HG02840 (cell line): ENCODE results near the gene TMEM52.

Experiments
- ATAC-seq: cut with Tn5 transposase; IDR thresholded peaks from one replicate; pipeline ENCODE4 v1.9.1; 2021; ENCODE audit warnings: mild to moderate bottlenecking, moderate library complexity, moderate number of reproducible peaks; ENCODE audit not compliant: unreplicated experiment, low FRiP score

The TMEM52 gene

GRCh38 chr1:1918901-1919303 lies at the start of gene TMEM52:
TMEM52 (minus strand) TSS chr1:1919279; CDS start chr1:1919265, 14 bp downstream.
- peak; percentile 19 for ATAC-seq

GRCh38 chr1:1967879-1968278 lies 48.8 kb upstream of the TMEM52 start:
- ATAC-seq = no peak

GRCh38 chr1:1967151-1967550 lies 48.1 kb upstream of the TMEM52 start:
- no peak for ATAC-seq

GRCh38 chr1:1966071-1966740 lies 47.1 kb upstream of the TMEM52 start:
- no peak for ATAC-seq

- no peak for ATAC-seq
Observed at GRCh38 chr1:1965546-1965945, 46.5 kb upstream of the TMEM52 start.

- no peak for ATAC-seq
Observed at GRCh38 chr1:1964811-1965210, 45.7 kb upstream of the TMEM52 start.

GRCh38 chr1:1963570-1963969 lies 44.5 kb upstream of the TMEM52 start:
- ATAC-seq = no peak

- no peak for ATAC-seq
Observed at GRCh38 chr1:1962752-1963151, 43.7 kb upstream of the TMEM52 start.

- no peak for ATAC-seq
Observed at GRCh38 chr1:1960480-1961196, 41.6 kb upstream of the TMEM52 start.

GRCh38 chr1:1959840-1960479 lies 40.9 kb upstream of the TMEM52 start:
- ATAC-seq = no peak

- ATAC-seq = no peak
Observed at GRCh38 chr1:1959459-1959839, 40.4 kb upstream of the TMEM52 start.

GRCh38 chr1:1958071-1958541 lies 39.0 kb upstream of the TMEM52 start:
- ATAC-seq = no peak

GRCh38 chr1:1957533-1957961 lies 38.5 kb upstream of the TMEM52 start:
- no peak for ATAC-seq

- ATAC-seq = no peak
Observed at GRCh38 chr1:1956586-1957532, 37.8 kb upstream of the TMEM52 start.

GRCh38 chr1:1956101-1956500 lies 37.0 kb upstream of the TMEM52 start:
- ATAC-seq = no peak

- no peak for ATAC-seq
Observed at GRCh38 chr1:1955621-1956094, 36.6 kb upstream of the TMEM52 start.

GRCh38 chr1:1954831-1955441 lies 35.9 kb upstream of the TMEM52 start:
- ATAC-seq = no peak

- ATAC-seq = no peak
Observed at GRCh38 chr1:1954015-1954414, 34.9 kb upstream of the TMEM52 start.

GRCh38 chr1:1950940-1951339 lies 31.9 kb upstream of the TMEM52 start:
- no peak for ATAC-seq

GRCh38 chr1:1948783-1949182 lies 29.7 kb upstream of the TMEM52 start:
- ATAC-seq = no peak
